Large intestine (tissue), 3 donors: ENCODE results near the gene MALT1. TPM values are rescaled to one million over a fixed set of nuclear protein-coding genes. Genes with fewer than 3 reads are reported as not detected.

Source experiments
- DNase-seq, 2 donors: peaks; one replicate each; pipeline versions ENCODE4 v3.0.0 to v3.0.0-alpha.2; 2013
- H3K27ac ChIP-seq: one replicate; pipeline ENCODE4 v1.5.1; 2013; ENCODE audit warnings: low read length
- H3K27me3 ChIP-seq: 2 replicates; pipeline ENCODE4 v1.6.1; 2013; ENCODE audit warnings: low read length; ENCODE audit not compliant: control insufficient read depth, insufficient read depth
- H3K36me3 ChIP-seq: 2 replicates; pipeline ENCODE4 v1.6.1; 2013; ENCODE audit warnings: low read length; ENCODE audit not compliant: control insufficient read depth, insufficient read depth
- H3K4me1 ChIP-seq: one replicate; pipeline ENCODE4 v1.6.1; 2013; ENCODE audit warnings: low read length; ENCODE audit not compliant: control insufficient read depth, insufficient read depth
- H3K4me3 ChIP-seq: one replicate; pipeline ENCODE4 v1.5.1; 2013; ENCODE audit warnings: low read length
- H3K9me3 ChIP-seq: one replicate; pipeline ENCODE4 v1.6.1; 2013; ENCODE audit warnings: mild to moderate bottlenecking, low read depth, low read length, moderate library complexity; ENCODE audit not compliant: control insufficient read depth
- WGBS: methylation state at CpG from one replicate; pipeline ENCODE4 v1.1.5; 2013; ENCODE audit warnings: low lambda C conversion rate; ENCODE audit not compliant: insufficient coverage; 5-methylcytosine and 5-hydroxymethylcytosine counted together
- polyA plus RNA-seq: library from polyadenylated mRNA; unstranded; fragments of 120-200 nt; gene quantifications from one replicate; pipeline ENCODE4 v1.2.1, GENCODE V29; 2013

Gene MALT1
- polyA plus RNA-seq, 1 donor, result 25.4 TPM

DNA sequence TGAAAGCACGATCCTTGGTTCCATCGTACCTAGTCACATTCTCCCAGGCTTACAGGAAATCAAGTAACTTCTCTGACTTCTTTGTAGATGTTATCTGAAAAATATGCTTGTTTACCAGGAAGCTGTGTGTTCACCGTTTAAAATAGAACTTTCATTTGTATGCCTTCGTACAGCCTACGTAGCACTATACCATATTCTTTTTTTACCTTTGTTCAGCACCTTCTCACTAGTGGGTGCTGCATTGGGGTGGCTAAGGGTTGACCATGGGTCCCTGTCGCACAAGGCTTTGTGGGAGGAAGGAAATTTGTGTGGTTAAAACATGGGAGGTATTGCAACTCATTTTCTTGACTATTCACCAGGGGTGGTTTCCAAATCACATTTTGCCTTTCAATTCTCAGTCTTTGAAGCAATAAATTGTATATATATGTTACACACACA is 16.6 kb downstream of the MALT1 start:
- no peak for DNase-seq
- Histone ChIP-seq H3K27me3 (no peaks in the 10 kb centered on the region), H3K4me3 (no peak overlapping the region), H3K9me3 (no peaks in the 10 kb centered on the region), H3K4me1 (peaks cover under 1% of the 10 kb centered on the region), H3K27ac (no peak overlapping the region), H3K36me3 (peaks cover 45% of the 10 kb centered on the region)
- WGBS, result 40% methylated on average over 1 of the region's 6 CpGs

GRCh38 chr18:58690259-58690658 is 19.0 kb downstream of the MALT1 start:
- DNase-seq, result no peak
- WGBS, result no CpG with 5 or more reads among the region's 12 CpGs

GRCh38 chr18:58691256-58691655 is 20.0 kb downstream of the MALT1 start:
- H3K27ac ChIP-seq, result no peak overlapping the region
- H3K36me3 ChIP-seq, result peaks cover 31% of the 10 kb centered on the region
- no peaks in the 10 kb centered on the region for H3K27me3 ChIP-seq
- no CpG with 5 or more reads among the region's 8 CpGs for WGBS
- no peak overlapping the region for H3K4me3 ChIP-seq
- H3K9me3 ChIP-seq, result no peaks in the 10 kb centered on the region
- no peak for DNase-seq
- H3K4me1 ChIP-seq, result no peaks in the 10 kb centered on the region

More at GRCh38 chr18:58690259-58690658, 19.0 kb downstream of the MALT1 start:
- Histone ChIP-seq H3K4me3 (no peak overlapping the region), H3K27ac (no peak overlapping the region), H3K27me3 (no peaks in the 10 kb centered on the region), H3K36me3 (peaks cover 38% of the 10 kb centered on the region), H3K9me3 (no peaks in the 10 kb centered on the region), H3K4me1 (no peaks in the 10 kb centered on the region)

GRCh38 chr18:58692422-58693185 is 21.3 kb downstream of the MALT1 start:
- H3K9me3 ChIP-seq, result no peaks in the 10 kb centered on the region
- DNase-seq, result no peak
- 100% methylated on average over 1 of the region's 6 CpGs for WGBS
- no peaks in the 10 kb centered on the region for H3K4me1 ChIP-seq
- H3K27ac ChIP-seq, result no peak overlapping the region
- peaks cover 36% of the 10 kb centered on the region for H3K36me3 ChIP-seq
- no peak overlapping the region for H3K4me3 ChIP-seq
- no peaks in the 10 kb centered on the region for H3K27me3 ChIP-seq

DNA sequence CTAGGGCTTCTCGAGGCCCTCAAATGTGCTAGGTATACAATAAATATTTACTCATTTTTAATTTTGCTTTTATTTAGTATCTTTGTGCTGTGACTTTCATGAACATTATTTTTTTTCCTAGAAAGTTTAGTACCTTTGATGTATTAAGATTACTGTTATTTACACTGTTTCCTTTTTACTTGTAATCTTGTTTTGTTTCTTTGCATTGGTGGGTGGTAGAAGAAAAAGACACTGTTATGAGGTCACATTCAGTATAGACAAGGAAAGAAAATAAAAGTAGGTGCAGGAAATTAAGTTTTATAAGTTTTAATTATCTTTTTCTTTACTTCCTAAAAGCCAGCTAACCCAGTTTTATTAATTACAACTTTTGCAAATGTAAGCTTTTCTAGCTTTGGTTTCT is 23.0 kb downstream of the MALT1 start:
- peaks cover 39% of the 10 kb centered on the region for H3K36me3 ChIP-seq
- no peaks in the 10 kb centered on the region for H3K9me3 ChIP-seq
- no peak overlapping the region for H3K4me3 ChIP-seq
- H3K4me1 ChIP-seq, result no peaks in the 10 kb centered on the region
- WGBS, result no CpG with 5 or more reads among the region's 1 CpG
- no peak overlapping the region for H3K27ac ChIP-seq
- DNase-seq, result no peak
- no peaks in the 10 kb centered on the region for H3K27me3 ChIP-seq

- no peaks in the 10 kb centered on the region for H3K27me3 ChIP-seq
- H3K4me3 ChIP-seq, result no peak overlapping the region
- DNase-seq, result no peak
- no peaks in the 10 kb centered on the region for H3K4me1 ChIP-seq
- 100% methylated on average over 2 of the region's 8 CpGs for WGBS
- H3K27ac ChIP-seq, result no peak overlapping the region
- no peaks in the 10 kb centered on the region for H3K9me3 ChIP-seq
- peaks cover 35% of the 10 kb centered on the region for H3K36me3 ChIP-seq
These were observed 23.6 kb downstream of the MALT1 start for GRCh38 chr18:58694720-58695468.

GRCh38 chr18:58695772-58696171 is 24.5 kb downstream of the MALT1 start:
- H3K27me3 ChIP-seq, result no peaks in the 10 kb centered on the region
- no peaks in the 10 kb centered on the region for H3K9me3 ChIP-seq
- H3K36me3 ChIP-seq, result peaks cover 28% of the 10 kb centered on the region
- H3K4me1 ChIP-seq, result no peaks in the 10 kb centered on the region
- H3K27ac ChIP-seq, result no peak overlapping the region
- H3K4me3 ChIP-seq, result no peak overlapping the region
- DNase-seq, result no peak
- WGBS, result no CpG with 5 or more reads among the region's 5 CpGs

GRCh38 chr18:58697146-58697545 is 25.9 kb downstream of the MALT1 start:
- Histone ChIP-seq H3K36me3 (peaks cover 36% of the 10 kb centered on the region), H3K4me3 (no peak overlapping the region), H3K9me3 (no peaks in the 10 kb centered on the region), H3K4me1 (no peaks in the 10 kb centered on the region), H3K27ac (no peak overlapping the region), H3K27me3 (no peaks in the 10 kb centered on the region)
- DNase-seq, result no peak
- WGBS, result 83% methylated on average over 2 of the region's 4 CpGs

GRCh38 chr18:58698701-58699193 is 27.5 kb downstream of the MALT1 start:
- Histone ChIP-seq H3K4me3 (no peak overlapping the region), H3K27ac (no peak overlapping the region), H3K27me3 (no peaks in the 10 kb centered on the region), H3K9me3 (no peaks in the 10 kb centered on the region), H3K4me1 (no peaks in the 10 kb centered on the region), H3K36me3 (peaks cover 40% of the 10 kb centered on the region)
- DNase-seq, result no peak
- WGBS, result 17% methylated on average over 1 of the region's 2 CpGs

DNA sequence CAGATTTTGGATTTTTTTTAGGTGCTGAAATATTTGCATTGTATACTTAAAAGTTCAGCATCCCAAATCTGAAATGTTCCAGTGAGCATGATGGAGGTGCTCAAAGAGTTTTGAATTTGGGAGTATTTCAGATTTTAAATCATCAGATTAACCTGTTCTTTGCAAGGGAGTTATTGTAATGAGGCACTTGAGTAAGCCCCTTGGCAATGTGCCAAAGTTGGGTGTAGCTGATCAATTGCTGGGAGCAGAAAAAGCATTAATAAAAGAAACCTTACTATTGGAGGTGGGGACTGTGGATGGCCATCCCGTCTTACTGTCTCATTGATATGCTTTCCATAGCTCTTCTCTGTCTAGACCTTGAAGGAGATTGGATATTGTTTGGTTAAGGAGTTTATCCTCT is 28.3 kb downstream of the MALT1 start:
- no peak overlapping the region for H3K27ac ChIP-seq
- no peak overlapping the region for H3K4me3 ChIP-seq
- no peaks in the 10 kb centered on the region for H3K9me3 ChIP-seq
- H3K4me1 ChIP-seq, result no peaks in the 10 kb centered on the region
- H3K36me3 ChIP-seq, result peaks cover 44% of the 10 kb centered on the region
- DNase-seq, result no peak
- no CpG with 5 or more reads among the region's 1 CpG for WGBS
- H3K27me3 ChIP-seq, result no peaks in the 10 kb centered on the region
